HG03439 (cell line): Measurements from ENCODE around the gene KRT74.
A peak's percentile ranks its signal among the peaks of the same experiment; 100 is the strongest.

Source experiments
- ATAC-seq: cut with Tn5 transposase; IDR thresholded peaks from one replicate; pipeline ENCODE4 v1.9.1; 2021; ENCODE audit warnings: mild to moderate bottlenecking, moderate library complexity; ENCODE audit not compliant: unreplicated experiment

Gene KRT74

GRCh38 chr12:52539821-52540173, 33.8 kb downstream of the KRT74 start:
- ATAC-seq, result no peak

- ATAC-seq, result no peak
Observed at GRCh38 chr12:52539083-52539820, 34.4 kb downstream of the KRT74 start.

GRCh38 chr12:52537101-52537500, 36.5 kb downstream of the KRT74 start:
- no peak for ATAC-seq

GRCh38 chr12:52535574-52535973, 38.1 kb downstream of the KRT74 start:
- ATAC-seq, result no peak

GRCh38 chr12:52534482-52534881, 39.2 kb downstream of the KRT74 start:
- no peak for ATAC-seq

- no peak for ATAC-seq
Observed at GRCh38 chr12:52533686-52534470, 39.8 kb downstream of the KRT74 start.

- ATAC-seq, result no peak
Observed at GRCh38 chr12:52532636-52533035, 41.0 kb downstream of the KRT74 start.

- ATAC-seq, result no peak
Observed at GRCh38 chr12:52531566-52532300, 41.9 kb downstream of the KRT74 start.

GRCh38 chr12:52530905-52531304, 42.7 kb downstream of the KRT74 start:
- no peak for ATAC-seq

GRCh38 chr12:52530366-52530765, 43.3 kb downstream of the KRT74 start:
- ATAC-seq, result no peak

- no peak for ATAC-seq
Observed at GRCh38 chr12:52529846-52530245, 43.8 kb downstream of the KRT74 start.

GRCh38 chr12:52529417-52529816, 44.2 kb downstream of the KRT74 start:
- ATAC-seq, result no peak

GRCh38 chr12:52528641-52529143, 45.0 kb downstream of the KRT74 start:
- no peak for ATAC-seq

GRCh38 chr12:52527121-52527800, 46.4 kb downstream of the KRT74 start:
- ATAC-seq, result no peak

- no peak for ATAC-seq
Observed at GRCh38 chr12:52526511-52526951, 47.1 kb downstream of the KRT74 start.

- no peak for ATAC-seq
Observed at GRCh38 chr12:52525661-52526499, 47.8 kb downstream of the KRT74 start.

GRCh38 chr12:52524898-52525591, 48.6 kb downstream of the KRT74 start:
- peak; percentile 63 for ATAC-seq

GRCh38 chr12:52524241-52524897, 49.3 kb downstream of the KRT74 start:
- ATAC-seq, result no peak

GRCh38 chr12:52523824-52524223, 49.8 kb downstream of the KRT74 start:
- no peak for ATAC-seq
